Measurements from ENCODE around the gene GPALPP1. TPM values are rescaled to one million over a fixed set of nuclear protein-coding genes. Genes with fewer than 3 reads are reported as not detected.
A peak's percentile ranks its signal among the peaks of the same experiment; 100 is the strongest.
"Not testable (repeated sequence)": the region's sequence is repeated elsewhere in the genome, so short reads cannot be mapped to it uniquely, and the experiment has no call there.

GPALPP1 gene, protein sequence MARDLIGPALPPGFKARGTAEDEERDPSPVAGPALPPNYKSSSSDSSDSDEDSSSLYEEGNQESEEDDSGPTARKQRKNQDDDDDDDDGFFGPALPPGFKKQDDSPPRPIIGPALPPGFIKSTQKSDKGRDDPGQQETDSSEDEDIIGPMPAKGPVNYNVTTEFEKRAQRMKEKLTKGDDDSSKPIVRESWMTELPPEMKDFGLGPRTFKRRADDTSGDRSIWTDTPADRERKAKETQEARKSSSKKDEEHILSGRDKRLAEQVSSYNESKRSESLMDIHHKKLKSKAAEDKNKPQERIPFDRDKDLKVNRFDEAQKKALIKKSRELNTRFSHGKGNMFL
- 44.0 TPM for polyA plus RNA-seq (2013, experiment 1 of 2)
- 43.6 TPM for polyA plus RNA-seq (2013, experiment 2 of 2)

DNA sequence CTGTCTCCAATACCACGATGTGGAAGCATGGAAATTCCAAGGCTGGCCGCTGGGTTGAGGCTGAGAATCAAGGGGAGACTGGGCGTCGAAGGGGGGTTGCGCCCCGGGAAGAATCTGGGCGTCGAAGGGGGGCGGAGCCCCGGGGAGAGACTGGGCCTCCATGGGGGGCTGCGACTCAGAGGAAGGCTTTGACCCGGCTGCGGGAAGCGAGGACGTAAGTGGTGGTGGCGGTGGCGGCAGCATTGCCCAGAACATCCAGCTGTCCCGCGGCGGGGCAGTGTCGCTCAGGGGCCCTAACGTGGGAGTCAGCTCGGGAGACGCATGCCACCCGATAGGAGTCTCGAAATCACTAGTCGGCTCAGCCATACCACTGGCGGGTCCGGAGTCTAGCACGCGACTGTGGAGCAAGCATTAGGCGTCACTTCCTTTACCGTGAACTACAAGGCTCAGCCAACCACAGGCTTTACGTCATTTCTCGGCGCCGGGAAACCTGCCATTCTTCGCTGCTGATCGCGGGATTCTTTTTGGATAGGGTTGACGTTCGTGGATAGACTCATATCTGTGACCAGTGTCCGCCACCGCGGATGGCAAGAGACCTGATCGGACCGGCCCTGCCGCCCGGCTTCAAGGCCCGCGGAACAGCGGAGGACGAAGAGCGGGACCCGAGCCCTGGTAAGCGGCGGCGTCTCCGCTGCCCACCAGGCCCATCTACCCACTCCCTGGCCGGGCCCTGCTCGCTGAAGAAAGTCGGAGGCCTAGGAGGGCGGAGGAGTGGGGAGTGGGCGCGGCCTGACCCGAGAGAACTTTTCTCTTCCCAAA lies at the start of gene GPALPP1, which contains the start of gene NUFIP1:
Gene GPALPP1, plus strand, starts transcription at position 468 of the 819 bp plus-strand sequence. Its CDS starts 117 bp downstream, at position 585.
Gene NUFIP1, minus strand, starts transcription at position 401 of the 819 bp plus-strand sequence. Its CDS starts 35 bp downstream, at position 366.
- no peak within 1 kb of the TSS for H4K91ac ChIP-seq (ENCODE audit: low read depth, low read length, poor library complexity)
- peak within 1 kb of the TSS; percentile 67 to 96 for H3K4me3 ChIP-seq (ENCODE audit: low read length in 2 of 2)
- H2BK120ac ChIP-seq (ENCODE audit: low read depth, low read length), result no peak within 1 kb of the TSS
- peaks cover 7 to 8% of the 10 kb centered on the region in 2 donors for H3K4me1 ChIP-seq (ENCODE audit: control insufficient read depth in 2 of 2, insufficient read depth in 1 of 2, low read depth in 1 of 2, low read length in 2 of 2)
- H3K14ac ChIP-seq (ENCODE audit: low read length), result peak within 1 kb of the TSS; percentile 25
- H3K4me2 ChIP-seq (ENCODE audit: insufficient read depth, low read length, poor library complexity, severe bottlenecking), result peak within 1 kb of the TSS; percentile 95
- peak; percentile 91 for DNase-seq (ENCODE audit: low spot score)
- no CpG with 5 or more reads among the region's 66 CpGs for WGBS, 2 donors (ENCODE audit: extremely low coverage in 2 of 2, insufficient read length in 2 of 2, insufficient replicate concordance in 1 of 2)
- H2AK5ac ChIP-seq (ENCODE audit: low read depth, low read length), result peak within 1 kb of the TSS; percentile 2
- H2AFZ ChIP-seq (ENCODE audit: low read length), result peak within 1 kb of the TSS; percentile 92
- no peak within 1 kb of the TSS for H2BK15ac ChIP-seq (ENCODE audit: low read length)
- peaks cover 10% of the 10 kb centered on the region for H3K79me1 ChIP-seq (ENCODE audit: low read depth, low read length)
- no peak within 1 kb of the TSS for H2BK12ac ChIP-seq (ENCODE audit: low read length)
- H4K8ac ChIP-seq (ENCODE audit: low read depth, low read length), result no peak within 1 kb of the TSS
- peak within 1 kb of the TSS; percentile 26 for H2BK5ac ChIP-seq (ENCODE audit: low read length)
- H3K18ac ChIP-seq (ENCODE audit: low read length), result peak within 1 kb of the TSS; percentile 74
- H3K27me3 ChIP-seq (ENCODE audit: control insufficient read depth in 3 of 3, insufficient read depth in 3 of 3, low read depth in 1 of 3, low read length in 3 of 3), result no peaks in the 10 kb centered on the region
- H3K9ac ChIP-seq (ENCODE audit: low read depth, low read length, poor library complexity), result peak within 1 kb of the TSS; percentile 89
- H3K4ac ChIP-seq (ENCODE audit: low read length), result no peak within 1 kb of the TSS
- peak within 1 kb of the TSS; percentile 56 for H3K23ac ChIP-seq (ENCODE audit: low read depth, low read length, poor library complexity)
- H3K36me3 ChIP-seq (replicated peaks in 1 of 2; ENCODE audit: control insufficient read depth in 2 of 2, insufficient read depth in 2 of 2, low read length in 2 of 2), result peaks cover 1 to 28% of the 10 kb centered on the region in 2 donors
- no peaks in the 10 kb centered on the region for H3K9me3 ChIP-seq (replicated peaks in 1 of 2; ENCODE audit: control insufficient read depth in 2 of 2, insufficient read depth in 1 of 2, low read depth in 1 of 2, low read length in 2 of 2)
- H3K27ac ChIP-seq (replicated peaks; ENCODE audit: low read length), result no peak within 1 kb of the TSS

DNA sequence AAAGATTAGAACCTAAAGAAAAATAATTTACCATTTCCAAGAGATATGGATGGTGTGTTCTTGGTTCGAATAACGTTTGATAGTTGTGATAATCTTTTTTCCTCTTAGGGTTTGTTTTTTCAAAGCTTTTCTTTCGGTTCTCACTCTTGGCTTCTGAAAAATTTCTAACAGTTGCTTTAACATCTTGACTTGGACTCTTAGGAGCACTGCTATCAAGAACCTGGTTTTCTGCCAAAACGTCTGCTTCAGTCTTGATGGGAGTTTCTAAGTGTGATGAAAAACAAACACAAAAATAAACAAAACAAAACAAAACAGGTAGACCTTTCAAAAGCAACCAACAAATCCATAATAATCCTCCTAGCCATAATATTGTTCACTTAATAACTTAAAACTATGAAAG lies 45.9 kb upstream of the GPALPP1 start:
- H2AFZ ChIP-seq (ENCODE audit: low read length); H3K9me3 ChIP-seq (replicated peaks in 1 of 2; ENCODE audit: control insufficient read depth in 2 of 2, insufficient read depth in 1 of 2, low read depth in 1 of 2, low read length in 2 of 2): not testable (repeated sequence)
- peaks cover 0 to 40% of the 10 kb centered on the region in 2 donors for H3K36me3 ChIP-seq (replicated peaks in 1 of 2; ENCODE audit: control insufficient read depth in 2 of 2, insufficient read depth in 2 of 2, low read length in 2 of 2)

DNA sequence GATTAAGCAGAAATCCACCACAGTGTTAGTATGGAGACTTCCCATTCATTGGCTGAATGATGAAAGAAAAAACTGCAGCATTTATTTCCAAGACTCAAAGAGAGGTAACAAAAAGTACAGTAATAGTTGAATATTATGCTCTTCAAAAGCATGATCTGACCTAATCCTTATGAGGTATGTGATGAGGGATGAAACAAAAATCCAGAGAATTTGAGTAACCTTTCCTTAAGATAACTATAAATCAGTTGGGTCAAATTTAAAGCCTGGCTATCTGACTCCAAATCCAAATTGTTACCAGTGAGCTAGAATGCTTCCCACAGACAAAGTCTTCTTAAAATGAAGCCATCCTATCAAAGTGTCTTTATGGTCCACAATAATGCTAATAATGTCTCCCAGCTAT lies 38.2 kb upstream of the GPALPP1 start:
- Histone ChIP-seq H2AFZ (ENCODE audit: low read length) (no peak overlapping the region), H3K9me3 (replicated peaks in 1 of 2; ENCODE audit: control insufficient read depth in 2 of 2, insufficient read depth in 1 of 2, low read depth in 1 of 2, low read length in 2 of 2) (no peaks in the 10 kb centered on the region), H3K9ac (ENCODE audit: low read depth, low read length, poor library complexity) (no peak overlapping the region), H2BK15ac (ENCODE audit: low read length) (no peak overlapping the region), H3K4me2 (ENCODE audit: insufficient read depth, low read length, poor library complexity, severe bottlenecking) (no peak overlapping the region), H2BK5ac (ENCODE audit: low read length) (no peak overlapping the region), H3K4me1 (ENCODE audit: control insufficient read depth in 2 of 2, insufficient read depth in 1 of 2, low read depth in 1 of 2, low read length in 2 of 2) (no peaks in the 10 kb centered on the region), H3K79me1 (ENCODE audit: low read depth, low read length) (no peaks in the 10 kb centered on the region), H4K8ac (ENCODE audit: low read depth, low read length) (no peak overlapping the region), H2BK120ac (ENCODE audit: low read depth, low read length) (no peak overlapping the region), H3K18ac (ENCODE audit: low read length) (no peak overlapping the region), H3K4me3 (ENCODE audit: low read length in 2 of 2) (no peak overlapping the region), H3K36me3 (replicated peaks in 1 of 2; ENCODE audit: control insufficient read depth in 2 of 2, insufficient read depth in 2 of 2, low read length in 2 of 2) (peaks cover 2 to 41% of the 10 kb centered on the region in 2 donors), H2AK5ac (ENCODE audit: low read depth, low read length) (no peak overlapping the region), H3K23ac (ENCODE audit: low read depth, low read length, poor library complexity) (no peak overlapping the region), H2BK12ac (ENCODE audit: low read length) (no peak overlapping the region), H3K14ac (ENCODE audit: low read length) (no peak overlapping the region), H3K4ac (ENCODE audit: low read length) (no peak overlapping the region), H3K27me3 (ENCODE audit: control insufficient read depth in 3 of 3, insufficient read depth in 3 of 3, low read depth in 1 of 3, low read length in 3 of 3) (no peaks in the 10 kb centered on the region), H4K91ac (ENCODE audit: low read depth, low read length, poor library complexity) (no peak overlapping the region), H3K27ac (replicated peaks; ENCODE audit: low read length) (no peak overlapping the region)
- DNase-seq (ENCODE audit: low spot score), result no peak

More for the DNA sequence above, 45.9 kb upstream of the GPALPP1 start:
- H3K4me3 ChIP-seq (ENCODE audit: low read length in 2 of 2); H3K14ac ChIP-seq (ENCODE audit: low read length); H2BK120ac ChIP-seq (ENCODE audit: low read depth, low read length); H3K18ac ChIP-seq (ENCODE audit: low read length); H3K4me1 ChIP-seq (ENCODE audit: control insufficient read depth in 2 of 2, insufficient read depth in 1 of 2, low read depth in 1 of 2, low read length in 2 of 2); H3K4me2 ChIP-seq (ENCODE audit: insufficient read depth, low read length, poor library complexity, severe bottlenecking); H3K9ac ChIP-seq (ENCODE audit: low read depth, low read length, poor library complexity); H3K79me1 ChIP-seq (ENCODE audit: low read depth, low read length); H2BK5ac ChIP-seq (ENCODE audit: low read length); H4K8ac ChIP-seq (ENCODE audit: low read depth, low read length); H3K27ac ChIP-seq (replicated peaks; ENCODE audit: low read length); H3K4ac ChIP-seq (ENCODE audit: low read length); H2AK5ac ChIP-seq (ENCODE audit: low read depth, low read length); H4K91ac ChIP-seq (ENCODE audit: low read depth, low read length, poor library complexity); H3K27me3 ChIP-seq (ENCODE audit: control insufficient read depth in 3 of 3, insufficient read depth in 3 of 3, low read depth in 1 of 3, low read length in 3 of 3); H2BK12ac ChIP-seq (ENCODE audit: low read length); H3K23ac ChIP-seq (ENCODE audit: low read depth, low read length, poor library complexity); H2BK15ac ChIP-seq (ENCODE audit: low read length); DNase-seq (ENCODE audit: low spot score): not testable (repeated sequence)
- WGBS, 2 donors (ENCODE audit: extremely low coverage in 2 of 2, insufficient read length in 2 of 2, insufficient replicate concordance in 1 of 2), result no CpG with 5 or more reads among the region's 4 CpGs

DNA sequence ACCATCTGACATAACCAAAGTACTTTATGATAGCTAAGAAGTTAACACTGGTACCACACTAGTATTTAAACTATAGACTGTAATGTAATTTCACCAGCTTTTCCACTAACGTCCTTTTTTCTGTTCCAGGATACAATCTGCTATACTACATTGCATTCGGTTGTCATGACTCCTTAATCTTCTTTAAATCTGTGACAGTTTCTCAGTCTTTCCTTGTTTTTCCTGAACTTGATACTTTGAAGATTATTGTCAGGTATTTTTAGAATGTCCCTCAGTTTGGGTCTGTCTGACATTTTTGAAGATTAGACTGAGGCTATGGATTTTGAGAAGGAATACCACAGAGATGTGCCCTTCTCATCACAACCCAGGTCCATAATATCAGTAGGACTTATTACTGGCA lies 36.7 kb upstream of the GPALPP1 start:
- no peak for DNase-seq (ENCODE audit: low spot score)
- no peak overlapping the region for H4K8ac ChIP-seq (ENCODE audit: low read depth, low read length)
- no peak overlapping the region for H2BK120ac ChIP-seq (ENCODE audit: low read depth, low read length)
- no peak overlapping the region for H3K4me3 ChIP-seq (ENCODE audit: low read length in 2 of 2)
- H3K4me1 ChIP-seq (ENCODE audit: control insufficient read depth in 2 of 2, insufficient read depth in 1 of 2, low read depth in 1 of 2, low read length in 2 of 2), result no peaks in the 10 kb centered on the region
- no peak overlapping the region for H3K23ac ChIP-seq (ENCODE audit: low read depth, low read length, poor library complexity)
- no peak overlapping the region for H2BK12ac ChIP-seq (ENCODE audit: low read length)
- no peaks in the 10 kb centered on the region for H3K9me3 ChIP-seq (replicated peaks in 1 of 2; ENCODE audit: control insufficient read depth in 2 of 2, insufficient read depth in 1 of 2, low read depth in 1 of 2, low read length in 2 of 2)
- no peak overlapping the region for H3K4me2 ChIP-seq (ENCODE audit: insufficient read depth, low read length, poor library complexity, severe bottlenecking)
- H4K91ac ChIP-seq (ENCODE audit: low read depth, low read length, poor library complexity), result no peak overlapping the region
- H3K4ac ChIP-seq (ENCODE audit: low read length), result no peak overlapping the region
- no peaks in the 10 kb centered on the region for H3K79me1 ChIP-seq (ENCODE audit: low read depth, low read length)
- H3K27me3 ChIP-seq (ENCODE audit: control insufficient read depth in 3 of 3, insufficient read depth in 3 of 3, low read depth in 1 of 3, low read length in 3 of 3), result no peaks in the 10 kb centered on the region
- WGBS, 2 donors (ENCODE audit: extremely low coverage in 2 of 2, insufficient read length in 2 of 2, insufficient replicate concordance in 1 of 2), result no CpG with 5 or more reads among the region's 2 CpGs
- no peak overlapping the region for H2BK15ac ChIP-seq (ENCODE audit: low read length)
- H2AFZ ChIP-seq (ENCODE audit: low read length), result no peak overlapping the region
- no peak overlapping the region for H3K27ac ChIP-seq (replicated peaks; ENCODE audit: low read length)
- H2BK5ac ChIP-seq (ENCODE audit: low read length), result no peak overlapping the region
- H3K14ac ChIP-seq (ENCODE audit: low read length), result no peak overlapping the region
- H3K36me3 ChIP-seq (replicated peaks in 1 of 2; ENCODE audit: control insufficient read depth in 2 of 2, insufficient read depth in 2 of 2, low read length in 2 of 2), result peaks cover 2 to 46% of the 10 kb centered on the region in 2 donors
- H2AK5ac ChIP-seq (ENCODE audit: low read depth, low read length), result no peak overlapping the region
- H3K9ac ChIP-seq (ENCODE audit: low read depth, low read length, poor library complexity), result no peak overlapping the region
- no peak overlapping the region for H3K18ac ChIP-seq (ENCODE audit: low read length)

Measured in neuronal stem cell (in vitro differentiated cells).